Lower leg skin (tissue), 4 donors: Measurements from ENCODE around the gene MAL. TPM values are rescaled to one million over a fixed set of nuclear protein-coding genes. Genes with fewer than 3 reads are reported as not detected.
A peak's percentile ranks its signal among the peaks of the same experiment; 100 is the strongest.

Experiments
- DNase-seq, 2 donors: peaks; one replicate each; pipeline ENCODE4 v3.0.0-alpha.2; 2019; ENCODE audit warnings: low spot score in 2 of 2
- H3K4me3 ChIP-seq: fragments of 200-600 bp; sonication (generic); 2 replicates; pipeline ENCODE4 v1.5.1; 2017; ENCODE audit warnings: mild to moderate bottlenecking, low read depth; ENCODE audit not compliant: poor library complexity, severe bottlenecking
- CTCF ChIP-seq, 3 donors: fragments of 450-650 bp; IDR thresholded peaks; one replicate each; pipeline ENCODE4 v1.5.1; 2016; ENCODE audit warnings: antibody characterized with exemption in 3 of 3, mild to moderate bottlenecking in 3 of 3, moderate library complexity in 2 of 3
- POLR2A ChIP-seq, 2 donors: fragments of 450-650 bp; IDR thresholded peaks; one replicate each; pipeline ENCODE4 v1.6.1; 2016 to 2017; ENCODE audit warnings: antibody characterized with exemption in 2 of 2, mild to moderate bottlenecking in 1 of 2, moderate library complexity in 1 of 2
- WGBS, 2 donors: methylation state at CpG; one replicate each; pipeline ENCODE4 v1.1.5; 2018; 5-methylcytosine and 5-hydroxymethylcytosine counted together
- intact Hi-C: fragments of 100-400 bp; cut with DNase I; formaldehyde crosslinking; loops from one replicate; pipeline ENCODE4 v1.15.0; 2023; ENCODE audit warnings: low total_unique reads
- total RNA-seq, 4 donors: library from RNA; depleted of rRNA; stranded (reverse); fragments of >200 nt; gene quantifications; one replicate each; pipeline ENCODE4 v1.1.0, GENCODE V29; 2016

The MAL gene
- total RNA-seq, 4 donors from 2014 or later = 5.7 to 24.8 (median 9.4) TPM

- intact Hi-C loops = no loop called here
- peak in 1 of 2 donors; percentile 56 for DNase-seq
- TF ChIP-seq POLR2A (IDR thresholded peaks at IDR 0.05) = no peak
- TF ChIP-seq CTCF (IDR thresholded peaks at IDR 0.05) = no peak
- 77 to 80% methylated on average over 17 to 18 of the region's 18 CpGs for WGBS, 2 donors
- H3K4me3 ChIP-seq = no peak overlapping the region
Observed at GRCh38 chr2:95073856-95074662, 48.6 kb downstream of the MAL start.

- intact Hi-C loops = no loop called here
- TF ChIP-seq POLR2A (IDR thresholded peaks at IDR 0.05) (no peak), CTCF (IDR thresholded peaks at IDR 0.05) (no peak)
- H3K4me3 ChIP-seq = no peak overlapping the region
- DNase-seq = peak in 1 of 2 donors; percentile 76
- 58 to 66% methylated on average over 15 of the region's 15 CpGs for WGBS, 2 donors
Observed at GRCh38 chr2:95074663-95075439, 49.3 kb downstream of the MAL start.

GRCh38 chr2:95075440-95076132 is 50.1 kb downstream of the MAL start:
- WGBS, 2 donors = 77 to 78% methylated on average over 8 of the region's 8 CpGs
- intact Hi-C loops = no loop called here
- TF ChIP-seq POLR2A (IDR thresholded peaks at IDR 0.05) (no peak), CTCF (IDR thresholded peaks at IDR 0.05) (no peak)
- DNase-seq = no peak
- H3K4me3 ChIP-seq = no peak overlapping the region

- H3K4me3 ChIP-seq = no peak overlapping the region
- intact Hi-C loops = no loop called here
- 7 to 24% methylated on average over 11 to 44 of the region's 44 CpGs for WGBS, 2 donors
- TF ChIP-seq POLR2A (IDR thresholded peaks at IDR 0.05) (no peak), CTCF (IDR thresholded peaks at IDR 0.05) (peak in 1 of 3 donors; percentile 28)
- DNase-seq = peak; percentile 43 to 93
Observed at GRCh38 chr2:95076705-95077529, 51.4 kb downstream of the MAL start.

GRCh38 chr2:95077530-95077825 is 52.0 kb downstream of the MAL start:
- no peak for DNase-seq
- no peak for TF ChIP-seq CTCF (IDR thresholded peaks at IDR 0.05)
- no peak for TF ChIP-seq POLR2A (IDR thresholded peaks at IDR 0.05)
- H3K4me3 ChIP-seq = no peak overlapping the region
- WGBS, 2 donors = 25 to 29% methylated on average over 3 of the region's 3 CpGs
- intact Hi-C loops = no loop called here
